Tibial nerve (tissue), 4 donors: ENCODE results near the gene FOXL2.

ENCODE experiments used
- CTCF ChIP-seq, 5 experiments: fragments of 200-600 bp in 3 of 5; fragments of 450-650 bp in 2 of 5; sonication (generic) in 3 of 5; IDR thresholded peaks; one replicate each; pipeline ENCODE4 v1.5.1; 2016 to 2019; ENCODE audit warnings: antibody characterized with exemption in 5 of 5, mild to moderate bottlenecking in 3 of 5, moderate library complexity in 2 of 5
- EP300 ChIP-seq, 2 donors: sonication (generic); formaldehyde crosslinking; IDR thresholded peaks; one replicate each; pipeline ENCODE4 v1.6.1; 2017; ENCODE audit warnings: antibody characterized with exemption in 2 of 2, mild to moderate bottlenecking in 1 of 2
- POLR2A ChIP-seq, 2 donors: fragments of 450-650 bp; IDR thresholded peaks; one replicate each; pipeline ENCODE4 v1.6.1; 2017; ENCODE audit warnings: antibody characterized with exemption in 2 of 2, mild to moderate bottlenecking in 2 of 2, moderate library complexity in 2 of 2

- TF ChIP-seq CTCF (IDR thresholded peaks at IDR 0.05) = no peak
- no peak for TF ChIP-seq POLR2A (IDR thresholded peaks at IDR 0.05)
- TF ChIP-seq EP300 (IDR thresholded peaks at IDR 0.05) = no peak
Observed at GRCh38 chr3:138938056-138938876, 8.7 kb downstream of the FOXL2 start.
